Lower leg skin (tissue), 3 donors: ENCODE results near the gene SLC43A3.

Experiments used
- CTCF ChIP-seq, 3 donors: fragments of 450-650 bp; IDR thresholded peaks; one replicate each; pipeline ENCODE4 v1.5.1; 2016; ENCODE audit warnings: antibody characterized with exemption in 3 of 3, mild to moderate bottlenecking in 3 of 3, moderate library complexity in 2 of 3
- POLR2A ChIP-seq, 2 donors: fragments of 450-650 bp; IDR thresholded peaks; one replicate each; pipeline ENCODE4 v1.6.1; 2016 to 2017; ENCODE audit warnings: antibody characterized with exemption in 2 of 2, mild to moderate bottlenecking in 1 of 2, moderate library complexity in 1 of 2

DNA sequence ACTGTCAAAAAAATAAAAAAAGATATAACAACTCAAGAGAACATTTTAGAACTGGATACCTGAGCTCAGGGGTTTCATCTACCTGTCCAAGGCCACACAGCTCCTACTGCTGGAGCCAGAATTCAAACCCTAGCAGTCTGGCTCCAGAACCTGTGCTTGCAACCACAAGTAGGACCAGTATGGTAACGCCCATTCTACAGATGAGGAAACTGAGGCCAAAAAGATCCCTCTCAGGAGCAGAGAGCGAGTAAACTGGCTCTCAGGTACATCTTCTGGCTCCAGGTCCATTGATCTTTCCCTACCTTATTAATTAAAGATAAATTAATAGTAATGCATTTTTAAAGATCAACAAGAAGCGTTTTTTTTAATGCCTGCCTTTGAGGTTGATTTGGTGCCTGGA is 69.6 kb downstream of the SLC43A3 start:
- no peak for TF ChIP-seq CTCF (IDR thresholded peaks at IDR 0.05)
- no peak for TF ChIP-seq POLR2A (IDR thresholded peaks at IDR 0.05)
